GM13977 (cell line): ENCODE measurements around the gene DROSHA.

Experiments
- DNase-seq: peaks from one replicate; pipeline ENCODE4 v3.0.0; 2012; ENCODE audit warnings: low spot score
- in situ Hi-C: fragments of 300-500 bp; cut with MboI; formaldehyde crosslinking; loops from one replicate; pipeline ENCODE4 v1.12.0; 2022; ENCODE audit warnings: low sequenced_read_pairs, low pct_unique_long_range_greater_than_20kb, mixed read lengths, inconsistent platforms; ENCODE audit not compliant: unreplicated experiment
- TF ChIP-seq, protein P1 (sequence below): IDR thresholded peaks from 2 replicates; pipeline ENCODE4 v1.5.1; 2012; ENCODE audit warnings: mild to moderate bottlenecking, control low read depth; ENCODE audit not compliant: insufficient read depth; ENCODE audit errors: extremely low read depth, missing control alignments

The DROSHA gene

DNA sequence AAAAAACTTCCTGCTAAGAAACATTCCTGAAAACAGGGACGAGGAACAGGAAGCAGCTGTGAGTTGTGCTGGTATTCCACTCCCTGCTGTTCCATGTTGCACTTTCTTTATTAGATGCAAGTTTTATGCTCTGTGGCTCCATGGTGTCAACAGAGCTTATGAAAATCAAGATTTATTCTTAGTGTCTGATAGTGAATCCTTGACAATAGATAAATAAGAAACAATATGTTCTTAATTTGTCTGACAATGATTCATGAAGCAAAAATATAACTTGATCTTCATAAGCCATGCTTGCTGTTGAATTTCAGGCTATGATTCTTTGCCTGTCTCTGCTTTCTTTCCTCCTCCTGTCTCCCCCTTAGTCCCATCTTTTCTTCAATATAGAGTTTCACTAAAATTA, 119.6 kb downstream of the DROSHA start:
- no peak for DNase-seq
- TF ChIP-seq, protein P1, sequence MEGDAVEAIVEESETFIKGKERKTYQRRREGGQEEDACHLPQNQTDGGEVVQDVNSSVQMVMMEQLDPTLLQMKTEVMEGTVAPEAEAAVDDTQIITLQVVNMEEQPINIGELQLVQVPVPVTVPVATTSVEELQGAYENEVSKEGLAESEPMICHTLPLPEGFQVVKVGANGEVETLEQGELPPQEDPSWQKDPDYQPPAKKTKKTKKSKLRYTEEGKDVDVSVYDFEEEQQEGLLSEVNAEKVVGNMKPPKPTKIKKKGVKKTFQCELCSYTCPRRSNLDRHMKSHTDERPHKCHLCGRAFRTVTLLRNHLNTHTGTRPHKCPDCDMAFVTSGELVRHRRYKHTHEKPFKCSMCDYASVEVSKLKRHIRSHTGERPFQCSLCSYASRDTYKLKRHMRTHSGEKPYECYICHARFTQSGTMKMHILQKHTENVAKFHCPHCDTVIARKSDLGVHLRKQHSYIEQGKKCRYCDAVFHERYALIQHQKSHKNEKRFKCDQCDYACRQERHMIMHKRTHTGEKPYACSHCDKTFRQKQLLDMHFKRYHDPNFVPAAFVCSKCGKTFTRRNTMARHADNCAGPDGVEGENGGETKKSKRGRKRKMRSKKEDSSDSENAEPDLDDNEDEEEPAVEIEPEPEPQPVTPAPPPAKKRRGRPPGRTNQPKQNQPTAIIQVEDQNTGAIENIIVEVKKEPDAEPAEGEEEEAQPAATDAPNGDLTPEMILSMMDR: no peak
- in situ Hi-C loops: no loop called here

DNA sequence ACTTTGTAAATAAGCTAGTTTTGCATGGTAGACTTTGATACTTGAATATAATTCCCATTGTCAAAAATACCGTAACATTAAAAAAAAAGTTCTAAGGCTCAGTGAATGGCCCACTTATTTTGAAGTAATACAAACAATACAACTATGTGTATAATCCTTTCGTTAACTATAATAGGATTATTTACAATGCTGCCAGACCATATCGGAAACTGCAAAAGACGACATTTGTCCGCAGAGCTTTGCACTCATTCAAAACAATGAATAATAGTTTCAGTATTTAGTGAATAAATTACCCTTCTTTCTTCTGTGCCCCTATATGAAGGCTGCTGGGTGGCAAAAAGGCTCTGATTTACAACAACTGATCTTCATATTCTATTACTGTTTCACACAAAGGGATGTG, 121.8 kb downstream of the DROSHA start:
- TF ChIP-seq, protein P1: no peak
- in situ Hi-C loops: no loop called here

DNA sequence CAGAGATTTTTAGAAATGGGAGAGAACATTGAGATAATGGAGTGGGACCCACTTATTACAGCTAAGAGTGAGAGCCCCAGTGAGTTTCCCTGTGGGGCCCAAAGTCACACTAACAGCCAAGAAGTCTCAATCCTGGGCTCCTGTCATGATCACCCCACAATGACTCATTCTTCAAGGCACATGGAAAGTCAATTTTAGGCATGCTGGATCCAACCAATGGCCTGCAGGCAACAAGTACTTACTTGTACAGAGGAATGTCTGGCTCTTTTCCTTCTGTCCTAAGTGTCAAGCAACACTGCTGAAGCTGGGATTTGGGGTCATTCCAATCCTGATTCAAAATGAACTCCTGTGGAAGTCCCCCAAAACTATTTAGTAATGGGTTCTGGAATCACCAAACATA, 123.1 kb downstream of the DROSHA start:
- in situ Hi-C loops: no loop called here
- no peak for DNase-seq
- TF ChIP-seq, protein P1: no peak

More for the DNA sequence above, 121.8 kb downstream of the DROSHA start:
- DNase-seq: no peak

DNA sequence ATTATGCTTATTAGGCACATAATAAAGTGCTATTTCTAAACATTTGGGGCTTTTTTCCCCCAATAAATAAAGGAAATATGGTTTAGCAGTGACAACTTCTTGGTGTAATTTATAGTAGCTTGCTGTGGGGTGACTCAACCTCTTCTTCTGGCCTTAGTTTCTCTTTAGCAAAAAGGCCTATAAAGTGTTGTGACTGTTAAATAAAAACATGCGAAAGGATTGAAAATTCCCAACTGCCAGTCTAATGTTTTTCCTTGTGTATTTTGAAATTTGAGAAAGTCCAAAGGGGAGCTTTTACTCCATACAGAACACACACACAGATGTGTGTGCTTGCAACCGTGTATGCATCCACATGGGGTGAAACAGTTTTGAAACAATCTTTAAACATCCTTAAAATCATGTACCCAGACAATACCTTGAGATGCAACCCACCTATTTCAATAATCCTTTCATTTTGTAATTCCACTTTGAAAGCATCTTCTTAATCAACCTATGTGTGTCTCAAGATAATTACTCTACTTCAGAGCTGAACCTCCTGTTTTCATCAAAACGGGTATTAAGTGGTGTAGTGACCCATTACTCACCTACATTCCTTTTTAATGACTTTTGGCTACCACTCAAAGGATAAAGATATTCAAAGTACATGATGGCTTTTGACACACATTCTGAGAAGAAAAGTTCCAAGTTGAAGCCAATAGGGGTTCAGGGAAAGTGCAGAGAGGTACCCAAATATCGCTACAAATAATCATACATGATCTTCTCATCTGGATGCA, 123.8 kb downstream of the DROSHA start:
- no peak for DNase-seq
- in situ Hi-C loops: no loop called here
- TF ChIP-seq, protein P1: no peak

DNA sequence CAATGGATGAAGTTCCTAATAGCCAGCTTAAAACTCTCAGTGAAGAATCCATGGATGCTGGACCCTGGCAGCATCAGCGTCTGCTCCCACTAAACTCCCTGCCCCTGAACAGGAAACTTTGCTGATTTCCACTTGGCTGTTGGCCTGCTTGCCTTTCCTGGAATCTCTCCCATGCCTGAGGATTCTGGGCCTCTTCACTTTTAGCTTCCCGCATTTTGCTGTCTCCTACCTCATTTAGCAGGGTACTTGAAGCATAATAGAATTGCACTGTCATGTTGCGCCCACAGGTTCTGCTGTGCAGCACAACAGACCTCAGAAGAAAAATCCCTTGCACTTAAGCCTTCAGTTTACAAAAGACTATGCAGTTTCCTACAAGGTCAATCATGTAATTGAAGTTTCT, 127.6 kb downstream of the DROSHA start:
- in situ Hi-C loops: no loop called here
- TF ChIP-seq, protein P1: no peak
- no peak for DNase-seq

DNA sequence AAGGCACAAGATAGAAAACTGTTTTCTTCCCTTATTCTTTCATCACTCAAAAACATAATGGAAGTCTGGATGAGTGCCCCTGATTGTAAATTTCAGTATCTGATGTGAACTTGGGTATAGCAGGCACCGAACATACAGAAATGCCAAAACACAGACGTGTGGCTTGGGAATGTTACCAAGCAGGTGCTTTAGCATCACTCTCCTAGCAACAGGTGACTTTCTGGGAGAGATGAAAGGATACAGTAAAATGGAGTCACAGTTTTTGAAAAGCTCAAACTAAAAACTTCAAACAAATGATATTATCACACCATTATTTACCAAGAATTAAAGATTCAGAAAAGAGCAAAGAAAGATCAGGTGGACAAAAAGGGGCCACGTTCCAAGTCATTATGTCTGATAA, 130.2 kb downstream of the DROSHA start:
- in situ Hi-C loops: no loop called here
- DNase-seq: no peak
- TF ChIP-seq, protein P1: no peak
